SU-DHL-6 (cell line): ENCODE results near the gene TAS1R2.

Source experiments
- H2AFZ ChIP-seq: fragments of 200-600 bp; sonication (generic); 2 replicates; pipeline ENCODE4 v1.6.1; 2014; ENCODE audit warnings: low read depth, mild to moderate bottlenecking, moderate library complexity, mixed read lengths, antibody characterized with exemption, low read length; ENCODE audit not compliant: severe bottlenecking
- H3F3A ChIP-seq: fragments of 200-600 bp; shearing (Covaris generic); 2 replicates; pipeline ENCODE4 v1.6.0; 2016; ENCODE audit warnings: antibody characterized with exemption, mild to moderate bottlenecking; ENCODE audit not compliant: insufficient read depth
- H3K27ac ChIP-seq: fragments of 200-600 bp; sonication (generic); 2 replicates; pipeline ENCODE4 v1.5.1; 2016; ENCODE audit warnings: low read depth, mild to moderate bottlenecking, low read length, moderate library complexity, mixed read lengths
- H3K27me3 ChIP-seq: fragments of 200-600 bp; sonication (generic), shearing (Covaris generic); 2 replicates; pipeline ENCODE4 v1.6.0; 2014; ENCODE audit warnings: mild to moderate bottlenecking, low read length
- H3K36me3 ChIP-seq: fragments of 200-600 bp; sonication (generic); 2 replicates; pipeline ENCODE4 v1.6.1; 2014; ENCODE audit warnings: mild to moderate bottlenecking, low read length, mixed read lengths
- H3K4me2 ChIP-seq: fragments of 300-600, 200-600 bp; shearing (Covaris generic), sonication (generic); 2 replicates; pipeline ENCODE4 v1.6.0; 2014; ENCODE audit warnings: low read length, low read depth, mild to moderate bottlenecking; ENCODE audit not compliant: poor library complexity, severe bottlenecking
- H3K4me3 ChIP-seq: fragments of 200-600 bp; sonication (generic); 2 replicates; pipeline ENCODE4 v1.5.1; 2014; ENCODE audit warnings: antibody characterized with exemption, low read length, mild to moderate bottlenecking, mixed read lengths; ENCODE audit not compliant: insufficient read depth, poor library complexity, severe bottlenecking
- H3K79me2 ChIP-seq: fragments of 200-600 bp; sonication (generic); 2 replicates; pipeline ENCODE4 v1.6.1; 2014; ENCODE audit warnings: mild to moderate bottlenecking, low read length, moderate library complexity; ENCODE audit not compliant: insufficient read depth
- H3K9ac ChIP-seq: fragments of 200-600 bp; sonication (generic); 2 replicates; pipeline ENCODE4 v1.7.0; 2014; ENCODE audit warnings: mild to moderate bottlenecking, low read length
- H3K9me2 ChIP-seq: fragments of 200-600 bp; sonication (generic); replicated peaks from 2 replicates; pipeline ENCODE4 v1.6.1; 2014; ENCODE audit warnings: low read length; ENCODE audit not compliant: insufficient read depth
- H3K9me3 ChIP-seq: fragments of 200-600 bp; sonication (generic); 2 replicates; pipeline ENCODE4 v1.6.1; 2014; ENCODE audit warnings: low read length, mixed read lengths; ENCODE audit not compliant: insufficient read depth
- H4K20me1 ChIP-seq: fragments of 200-600 bp; sonication (generic); 2 replicates; pipeline ENCODE4 v1.6.1; 2014; ENCODE audit warnings: low read depth, mild to moderate bottlenecking, antibody characterized with exemption, low read length, moderate library complexity, mixed read lengths
- CTCF ChIP-seq: fragments of 200-600 bp; sonication (generic); IDR thresholded peaks from one replicate; pipeline ENCODE4 v1.5.1; 2017; ENCODE audit warnings: antibody characterized with exemption, mild to moderate bottlenecking, low read length, moderate library complexity; ENCODE audit not compliant: insufficient read depth, poor library complexity, severe bottlenecking
- EZH2phosphoT487 ChIP-seq: fragments of 200-600 bp; sonication (generic), shearing (Covaris generic); conservative IDR thresholded peaks from 2 replicates; pipeline ENCODE4 v1.6.1; 2018; ENCODE audit warnings: mild to moderate bottlenecking, antibody characterized with exemption, low read length, moderate library complexity, mixed read lengths

Gene TAS1R2

GRCh38 chr1:18903291-18903756 lies 43.9 kb upstream of the TAS1R2 start:
- no peaks in the 10 kb centered on the region for H4K20me1 ChIP-seq
- H3K9me3 ChIP-seq, result no peaks in the 10 kb centered on the region
- no peaks in the 10 kb centered on the region for H3K79me2 ChIP-seq
- TF ChIP-seq EZH2phosphoT487 (no peak), CTCF (no peak)
- no peaks in the 10 kb centered on the region for H3F3A ChIP-seq
- no peak overlapping the region for H3K4me2 ChIP-seq
- no peaks in the 10 kb centered on the region for H3K36me3 ChIP-seq
- no peak overlapping the region for H3K9ac ChIP-seq
- H3K4me3 ChIP-seq, result no peak overlapping the region
- no peak overlapping the region for H3K27ac ChIP-seq
- H2AFZ ChIP-seq, result no peak overlapping the region
- no peaks in the 10 kb centered on the region for H3K27me3 ChIP-seq
- no peaks in the 10 kb centered on the region for H3K9me2 ChIP-seq

- Histone ChIP-seq H3K9me2 (no peaks in the 10 kb centered on the region), H4K20me1 (no peaks in the 10 kb centered on the region), H3K9ac (no peak within 1 kb of the TSS), H3K79me2 (no peaks in the 10 kb centered on the region), H3K4me3 (no peak within 1 kb of the TSS), H3K27me3 (no peaks in the 10 kb centered on the region), H3K9me3 (no peaks in the 10 kb centered on the region), H3F3A (no peaks in the 10 kb centered on the region), H3K36me3 (no peaks in the 10 kb centered on the region), H2AFZ (no peak within 1 kb of the TSS), H3K4me2 (no peak within 1 kb of the TSS), H3K27ac (no peak within 1 kb of the TSS)
- no peak for TF ChIP-seq CTCF
- no peak for TF ChIP-seq EZH2phosphoT487
Measured at GRCh38 chr1:18902523-18903290, 43.2 kb upstream of the TAS1R2 start, which contains the start of gene ALDH4A1. Gene ALDH4A1 (minus strand): TSS chr1:18902555. CDS start chr1:18902523, 32 bp downstream.

- no peaks in the 10 kb centered on the region for H3F3A ChIP-seq
- no peaks in the 10 kb centered on the region for H3K36me3 ChIP-seq
- H4K20me1 ChIP-seq, result no peaks in the 10 kb centered on the region
- H3K79me2 ChIP-seq, result no peaks in the 10 kb centered on the region
- no peak overlapping the region for H3K4me3 ChIP-seq
- H3K9me3 ChIP-seq, result no peaks in the 10 kb centered on the region
- H3K9ac ChIP-seq, result no peak overlapping the region
- H3K9me2 ChIP-seq, result no peaks in the 10 kb centered on the region
- H3K4me2 ChIP-seq, result no peak overlapping the region
- no peak overlapping the region for H3K27ac ChIP-seq
- H3K27me3 ChIP-seq, result no peaks in the 10 kb centered on the region
- H2AFZ ChIP-seq, result no peak overlapping the region
- TF ChIP-seq EZH2phosphoT487, result no peak
- TF ChIP-seq CTCF, result no peak
Measured at GRCh38 chr1:18901952-18902522, 42.6 kb upstream of the TAS1R2 start.
